ENCODE measurements around the gene BCAS4.
"Not testable (repeated sequence)": the region's sequence is repeated elsewhere in the genome, so short reads cannot be mapped to it uniquely, and the experiment has no call there.

Gene BCAS4

GRCh38 chr20:50799176-50799889 is 4.5 kb downstream of the BCAS4 start:
- no peak for DNase-seq

- no peak for DNase-seq
Measured at GRCh38 chr20:50799890-50800550, 5.2 kb downstream of the BCAS4 start.

GRCh38 chr20:50800986-50801746 is 6.3 kb downstream of the BCAS4 start:
- DNase-seq: not testable (repeated sequence)

- DNase-seq: no peak
Measured at GRCh38 chr20:50801747-50802125, 6.9 kb downstream of the BCAS4 start.

- no peak for DNase-seq
Measured at GRCh38 chr20:50802289-50802688, 7.4 kb downstream of the BCAS4 start.

GRCh38 chr20:50804437-50805348 is 9.8 kb downstream of the BCAS4 start:
- DNase-seq: no peak

- DNase-seq: no peak
Measured at GRCh38 chr20:50805349-50805684, 10.5 kb downstream of the BCAS4 start.

- no peak for DNase-seq
Measured at GRCh38 chr20:50806126-50806768, 11.4 kb downstream of the BCAS4 start.

- no peak for DNase-seq
Measured at GRCh38 chr20:50810063-50810462, 15.2 kb downstream of the BCAS4 start.

GRCh38 chr20:50810842-50811241 is 16.0 kb downstream of the BCAS4 start:
- DNase-seq: no peak

- no peak for DNase-seq
Measured at GRCh38 chr20:50813101-50813643, 18.3 kb downstream of the BCAS4 start.

GRCh38 chr20:50813801-50814200 is 18.9 kb downstream of the BCAS4 start:
- no peak for DNase-seq

GRCh38 chr20:50814438-50815161 is 19.7 kb downstream of the BCAS4 start:
- DNase-seq: no peak

- DNase-seq: no peak
Measured at GRCh38 chr20:50815162-50815989, 20.5 kb downstream of the BCAS4 start.

GRCh38 chr20:50817776-50818172 is 22.9 kb downstream of the BCAS4 start:
- DNase-seq: no peak

- DNase-seq: no peak
Measured at GRCh38 chr20:50819349-50819748, 24.5 kb downstream of the BCAS4 start.

GRCh38 chr20:50820515-50821256 is 25.8 kb downstream of the BCAS4 start:
- DNase-seq: no peak

- no peak for DNase-seq
Measured at GRCh38 chr20:50821257-50821921, 26.5 kb downstream of the BCAS4 start.

GRCh38 chr20:50821994-50822393 is 27.1 kb downstream of the BCAS4 start:
- no peak for DNase-seq
